Measurements from ENCODE around the gene SLC10A6. TPM values are rescaled to one million over a fixed set of nuclear protein-coding genes. Genes with fewer than 3 reads are reported as not detected.

Gene SLC10A6
- total and polyA plus RNA-seq, 4 donors, result 4.2 to 5.4 TPM; not detected in 2

- Histone ChIP-seq H3K4me3 (ENCODE audit: low read length in 2 of 2) (no peak overlapping the region), H3K9me3 (ENCODE audit: control insufficient read depth, low read length) (peaks cover 2% of the 10 kb centered on the region), H3K27ac (ENCODE audit: low read depth in 1 of 2, low read length in 2 of 2) (no peak overlapping the region), H3K27me3 (ENCODE audit: control insufficient read depth in 1 of 2, insufficient read depth in 2 of 2, low read length in 1 of 2) (no peaks in the 10 kb centered on the region), H3K36me3 (ENCODE audit: control insufficient read depth in 1 of 2, insufficient read depth in 2 of 2, low read length in 1 of 2) (no peaks in the 10 kb centered on the region), H3K4me1 (ENCODE audit: control insufficient read depth in 1 of 2, insufficient read depth in 2 of 2, low read length in 2 of 2) (no peaks in the 10 kb centered on the region)
- ATAC-seq (ENCODE audit: low FRiP score) (no peak), DNase-seq (no peak)
- intact Hi-C loops (cut with DNase I), result no loop called here
- 93 to 95% methylated on average over 1 of the region's 1 CpG for WGBS, 2 donors
Observed at GRCh38 chr4:86840858-86841257, 8.3 kb downstream of the SLC10A6 start.

GRCh38 chr4:86837691-86838503 is 11.3 kb downstream of the SLC10A6 start:
- ATAC-seq (ENCODE audit: low FRiP score), result no peak
- no peaks in the 10 kb centered on the region for H3K27me3 ChIP-seq (ENCODE audit: control insufficient read depth in 1 of 2, insufficient read depth in 2 of 2, low read length in 1 of 2)
- no peak for DNase-seq
- no peaks in the 10 kb centered on the region for H3K4me1 ChIP-seq (ENCODE audit: control insufficient read depth in 1 of 2, insufficient read depth in 2 of 2, low read length in 2 of 2)
- intact Hi-C loops (cut with DNase I), result no loop called here
- no peaks in the 10 kb centered on the region for H3K9me3 ChIP-seq (ENCODE audit: control insufficient read depth, low read length)
- no peak overlapping the region for H3K4me3 ChIP-seq (ENCODE audit: low read length in 2 of 2)
- 69 to 77% methylated on average over 5 of the region's 5 CpGs for WGBS, 2 donors
- H3K27ac ChIP-seq (ENCODE audit: low read depth in 1 of 2, low read length in 2 of 2), result no peak overlapping the region
- no peaks in the 10 kb centered on the region for H3K36me3 ChIP-seq (ENCODE audit: control insufficient read depth in 1 of 2, insufficient read depth in 2 of 2, low read length in 1 of 2)

- intact Hi-C loops (cut with DNase I), result no loop called here
- no peaks in the 10 kb centered on the region for H3K4me1 ChIP-seq (ENCODE audit: control insufficient read depth in 1 of 2, insufficient read depth in 2 of 2, low read length in 2 of 2)
- no peaks in the 10 kb centered on the region for H3K9me3 ChIP-seq (ENCODE audit: control insufficient read depth, low read length)
- ATAC-seq (ENCODE audit: low FRiP score) (no peak), DNase-seq (no peak)
- 92 to 93% methylated on average over 3 of the region's 3 CpGs for WGBS, 2 donors
- H3K27ac ChIP-seq (ENCODE audit: low read depth in 1 of 2, low read length in 2 of 2), result no peak overlapping the region
- no peak overlapping the region for H3K4me3 ChIP-seq (ENCODE audit: low read length in 2 of 2)
- H3K36me3 ChIP-seq (ENCODE audit: control insufficient read depth in 1 of 2, insufficient read depth in 2 of 2, low read length in 1 of 2), result no peaks in the 10 kb centered on the region
- no peaks in the 10 kb centered on the region for H3K27me3 ChIP-seq (ENCODE audit: control insufficient read depth in 1 of 2, insufficient read depth in 2 of 2, low read length in 1 of 2)
Observed at GRCh38 chr4:86835677-86836076, 13.5 kb downstream of the SLC10A6 start.

GRCh38 chr4:86834901-86835300 is 14.3 kb downstream of the SLC10A6 start:
- no peak for DNase-seq
- Histone ChIP-seq H3K36me3 (ENCODE audit: control insufficient read depth in 1 of 2, insufficient read depth in 2 of 2, low read length in 1 of 2) (no peaks in the 10 kb centered on the region), H3K4me1 (ENCODE audit: control insufficient read depth in 1 of 2, insufficient read depth in 2 of 2, low read length in 2 of 2) (no peaks in the 10 kb centered on the region), H3K9me3 (ENCODE audit: control insufficient read depth, low read length) (no peaks in the 10 kb centered on the region), H3K27me3 (ENCODE audit: control insufficient read depth in 1 of 2, insufficient read depth in 2 of 2, low read length in 1 of 2) (no peaks in the 10 kb centered on the region), H3K4me3 (ENCODE audit: low read length in 2 of 2) (no peak overlapping the region), H3K27ac (ENCODE audit: low read depth in 1 of 2, low read length in 2 of 2) (no peak overlapping the region)
- intact Hi-C loops (cut with DNase I), result no loop called here
- ATAC-seq (ENCODE audit: low FRiP score), result no peak
- WGBS, 2 donors, result 85 to 87% methylated on average over 3 of the region's 3 CpGs

GRCh38 chr4:86833615-86834014 is 15.6 kb downstream of the SLC10A6 start:
- Histone ChIP-seq H3K27ac (ENCODE audit: low read depth in 1 of 2, low read length in 2 of 2) (no peak overlapping the region), H3K4me3 (ENCODE audit: low read length in 2 of 2) (no peak overlapping the region), H3K27me3 (ENCODE audit: control insufficient read depth in 1 of 2, insufficient read depth in 2 of 2, low read length in 1 of 2) (no peaks in the 10 kb centered on the region), H3K36me3 (ENCODE audit: control insufficient read depth in 1 of 2, insufficient read depth in 2 of 2, low read length in 1 of 2) (no peaks in the 10 kb centered on the region), H3K4me1 (ENCODE audit: control insufficient read depth in 1 of 2, insufficient read depth in 2 of 2, low read length in 2 of 2) (no peaks in the 10 kb centered on the region), H3K9me3 (ENCODE audit: control insufficient read depth, low read length) (no peaks in the 10 kb centered on the region)
- no peak for ATAC-seq (ENCODE audit: low FRiP score)
- 89 to 93% methylated on average over 1 of the region's 1 CpG for WGBS, 2 donors
- intact Hi-C loops (cut with DNase I), result no loop called here
- DNase-seq, result no peak

GRCh38 chr4:86831262-86832130 is 17.7 kb downstream of the SLC10A6 start:
- ATAC-seq (ENCODE audit: low FRiP score) (no peak), DNase-seq (no peak)
- no peak overlapping the region for H3K27ac ChIP-seq (ENCODE audit: low read depth in 1 of 2, low read length in 2 of 2)
- no peaks in the 10 kb centered on the region for H3K9me3 ChIP-seq (ENCODE audit: control insufficient read depth, low read length)
- no peaks in the 10 kb centered on the region for H3K36me3 ChIP-seq (ENCODE audit: control insufficient read depth in 1 of 2, insufficient read depth in 2 of 2, low read length in 1 of 2)
- intact Hi-C loops (cut with DNase I), result no loop called here
- WGBS, 2 donors, result 79 to 82% methylated on average over 5 of the region's 5 CpGs
- no peaks in the 10 kb centered on the region for H3K4me1 ChIP-seq (ENCODE audit: control insufficient read depth in 1 of 2, insufficient read depth in 2 of 2, low read length in 2 of 2)
- no peak overlapping the region for H3K4me3 ChIP-seq (ENCODE audit: low read length in 2 of 2)
- no peaks in the 10 kb centered on the region for H3K27me3 ChIP-seq (ENCODE audit: control insufficient read depth in 1 of 2, insufficient read depth in 2 of 2, low read length in 1 of 2)

- H3K4me3 ChIP-seq (ENCODE audit: low read length in 2 of 2), result no peak overlapping the region
- no peak overlapping the region for H3K27ac ChIP-seq (ENCODE audit: low read depth in 1 of 2, low read length in 2 of 2)
- H3K27me3 ChIP-seq (ENCODE audit: control insufficient read depth in 1 of 2, insufficient read depth in 2 of 2, low read length in 1 of 2), result no peaks in the 10 kb centered on the region
- no peaks in the 10 kb centered on the region for H3K36me3 ChIP-seq (ENCODE audit: control insufficient read depth in 1 of 2, insufficient read depth in 2 of 2, low read length in 1 of 2)
- no peaks in the 10 kb centered on the region for H3K4me1 ChIP-seq (ENCODE audit: control insufficient read depth in 1 of 2, insufficient read depth in 2 of 2, low read length in 2 of 2)
- DNase-seq, result no peak
- no peaks in the 10 kb centered on the region for H3K9me3 ChIP-seq (ENCODE audit: control insufficient read depth, low read length)
- intact Hi-C loops (cut with DNase I), result no loop called here
- ATAC-seq (ENCODE audit: low FRiP score), result no peak
- WGBS, 2 donors, result 80 to 86% methylated on average over 3 of the region's 3 CpGs
Observed at GRCh38 chr4:86825511-86825910, 23.7 kb downstream of the SLC10A6 start.

GRCh38 chr4:86822136-86822535 is 27.0 kb downstream of the SLC10A6 start:
- H3K27ac ChIP-seq (ENCODE audit: low read depth in 1 of 2, low read length in 2 of 2), result no peak overlapping the region
- H3K4me1 ChIP-seq (ENCODE audit: control insufficient read depth in 1 of 2, insufficient read depth in 2 of 2, low read length in 2 of 2), result no peaks in the 10 kb centered on the region
- no peak overlapping the region for H3K4me3 ChIP-seq (ENCODE audit: low read length in 2 of 2)
- DNase-seq (no peak), ATAC-seq (ENCODE audit: low FRiP score) (no peak)
- WGBS, 2 donors, result 85 to 89% methylated on average over 2 of the region's 2 CpGs
- intact Hi-C loops (cut with DNase I), result no loop called here
- H3K9me3 ChIP-seq (ENCODE audit: control insufficient read depth, low read length), result no peaks in the 10 kb centered on the region
- H3K27me3 ChIP-seq (ENCODE audit: control insufficient read depth in 1 of 2, insufficient read depth in 2 of 2, low read length in 1 of 2), result no peaks in the 10 kb centered on the region
- no peaks in the 10 kb centered on the region for H3K36me3 ChIP-seq (ENCODE audit: control insufficient read depth in 1 of 2, insufficient read depth in 2 of 2, low read length in 1 of 2)

All from aorta (tissue), 5 donors.